Hepatocyte (in vitro differentiated cells): Measurements from ENCODE around the gene PHACTR1.

Experiments used
- EZH2 ChIP-seq: fragments of 200-600 bp; sonication (generic); IDR thresholded peaks from 2 replicates; pipeline ENCODE4 v1.6.1; 2016; ENCODE audit warnings: antibody characterized with exemption, mild to moderate bottlenecking, borderline replicate concordance
- EZH2phosphoT487 ChIP-seq: fragments of 200-600 bp; sonication (generic); IDR thresholded peaks from one replicate; pipeline ENCODE4 v1.6.1; 2018; ENCODE audit warnings: antibody characterized with exemption, mild to moderate bottlenecking, low read depth, moderate library complexity; ENCODE audit not compliant: unreplicated experiment, severe bottlenecking
- TF ChIP-seq, protein P1 (sequence below): fragments of 200-600 bp; sonication (generic); IDR thresholded peaks from 2 replicates; pipeline ENCODE4 v1.5.1; 2016; ENCODE audit warnings: antibody characterized with exemption, mild to moderate bottlenecking; ENCODE audit not compliant: poor library complexity

DNA sequence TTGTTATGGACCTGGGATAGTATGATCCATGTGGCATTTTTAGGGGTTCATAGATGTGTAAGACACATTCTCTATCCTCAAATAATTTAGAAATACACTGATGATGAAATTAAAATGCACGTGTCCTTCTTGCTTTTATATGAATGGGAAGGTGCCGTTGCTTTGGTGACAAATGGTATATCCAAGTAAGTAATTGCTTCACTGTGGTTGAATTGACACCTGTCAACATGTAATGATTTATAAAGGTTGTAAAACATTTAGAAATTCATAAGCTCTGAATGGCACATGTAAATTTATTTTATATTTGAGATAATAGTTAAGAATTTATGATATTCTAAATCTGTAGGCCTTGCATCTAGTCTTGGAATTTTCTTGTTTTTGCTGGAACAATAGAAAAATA is 227.0 kb downstream of the PHACTR1 start:
- TF ChIP-seq, protein P1, sequence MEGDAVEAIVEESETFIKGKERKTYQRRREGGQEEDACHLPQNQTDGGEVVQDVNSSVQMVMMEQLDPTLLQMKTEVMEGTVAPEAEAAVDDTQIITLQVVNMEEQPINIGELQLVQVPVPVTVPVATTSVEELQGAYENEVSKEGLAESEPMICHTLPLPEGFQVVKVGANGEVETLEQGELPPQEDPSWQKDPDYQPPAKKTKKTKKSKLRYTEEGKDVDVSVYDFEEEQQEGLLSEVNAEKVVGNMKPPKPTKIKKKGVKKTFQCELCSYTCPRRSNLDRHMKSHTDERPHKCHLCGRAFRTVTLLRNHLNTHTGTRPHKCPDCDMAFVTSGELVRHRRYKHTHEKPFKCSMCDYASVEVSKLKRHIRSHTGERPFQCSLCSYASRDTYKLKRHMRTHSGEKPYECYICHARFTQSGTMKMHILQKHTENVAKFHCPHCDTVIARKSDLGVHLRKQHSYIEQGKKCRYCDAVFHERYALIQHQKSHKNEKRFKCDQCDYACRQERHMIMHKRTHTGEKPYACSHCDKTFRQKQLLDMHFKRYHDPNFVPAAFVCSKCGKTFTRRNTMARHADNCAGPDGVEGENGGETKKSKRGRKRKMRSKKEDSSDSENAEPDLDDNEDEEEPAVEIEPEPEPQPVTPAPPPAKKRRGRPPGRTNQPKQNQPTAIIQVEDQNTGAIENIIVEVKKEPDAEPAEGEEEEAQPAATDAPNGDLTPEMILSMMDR = no peak
- TF ChIP-seq EZH2 (no peak), EZH2phosphoT487 (no peak)
